ENCODE results near the gene MX2.

- TF ChIP-seq CTCF (IDR thresholded peaks at IDR 0.05; ENCODE audit: low read depth, low read length, missing input control) (no peak), SP1 (IDR thresholded peaks at IDR 0.05) (no peak), REST (IDR thresholded peaks at IDR 0.05) (no peak), ZBTB33 (IDR thresholded peaks at IDR 0.05) (no peak), GABPA (IDR thresholded peaks at IDR 0.05 in 1 of 2, conservative IDR thresholded peaks at IDR 0.05 in 1 of 2) (no peak), EGR1 (IDR thresholded peaks at IDR 0.05; ENCODE audit: low read depth in 2 of 2) (no peak)
Observed at GRCh38 chr21:41447356-41447755, 85.5 kb downstream of the MX2 start.
